Hematopoietic multipotent progenitor cell treated with erythropoietin and hydrocortisone succinate and interleukin-3 and kit ligand, for 8 days (in vitro differentiated cells): Measurements from ENCODE around the gene SUGCT.
"Not testable (repeated sequence)": the region's sequence is repeated elsewhere in the genome, so short reads cannot be mapped to it uniquely, and the experiment has no call there.

Experiments
- DNase-seq: peaks from one replicate; pipeline ENCODE4 v3.0.0-alpha.2; 2015

SUGCT gene

GRCh38 chr7:40331915-40332314, 197.1 kb downstream of the SUGCT start:
- DNase-seq = no peak

- DNase-seq = no peak
Observed at GRCh38 chr7:40332516-40332915, 197.7 kb downstream of the SUGCT start.

GRCh38 chr7:40341836-40342235, 207.0 kb downstream of the SUGCT start:
- DNase-seq = no peak

- no peak for DNase-seq
Observed at GRCh38 chr7:40346554-40346953, 211.7 kb downstream of the SUGCT start.

- no peak for DNase-seq
Observed at GRCh38 chr7:40348126-40348728, 213.4 kb downstream of the SUGCT start.

- no peak for DNase-seq
Observed at GRCh38 chr7:40350100-40350499, 215.3 kb downstream of the SUGCT start.

- DNase-seq = no peak
Observed at GRCh38 chr7:40354711-40355110, 219.9 kb downstream of the SUGCT start.

GRCh38 chr7:40356312-40356711, 221.5 kb downstream of the SUGCT start:
- DNase-seq = no peak

GRCh38 chr7:40356871-40357709, 222.3 kb downstream of the SUGCT start:
- DNase-seq = no peak

GRCh38 chr7:40369641-40370277, 235.0 kb downstream of the SUGCT start:
- DNase-seq = no peak

- DNase-seq = no peak
Observed at GRCh38 chr7:40371806-40372440, 237.1 kb downstream of the SUGCT start.

GRCh38 chr7:40374575-40374974, 239.8 kb downstream of the SUGCT start:
- DNase-seq = no peak

GRCh38 chr7:40380111-40380510, 245.3 kb downstream of the SUGCT start:
- DNase-seq = no peak

GRCh38 chr7:40382145-40382544, 247.3 kb downstream of the SUGCT start:
- no peak for DNase-seq

- DNase-seq = no peak
Observed at GRCh38 chr7:40393660-40394059, 258.9 kb downstream of the SUGCT start.

GRCh38 chr7:40394400-40394799, 259.6 kb downstream of the SUGCT start:
- no peak for DNase-seq

- DNase-seq = no peak
Observed at GRCh38 chr7:40400525-40400924, 265.7 kb downstream of the SUGCT start.

GRCh38 chr7:40401406-40401805, 266.6 kb downstream of the SUGCT start:
- no peak for DNase-seq

- DNase-seq = no peak
Observed at GRCh38 chr7:40402661-40403060, 267.9 kb downstream of the SUGCT start.

GRCh38 chr7:40403703-40404476, 269.1 kb downstream of the SUGCT start:
- DNase-seq = no peak

GRCh38 chr7:40405991-40406390, 271.2 kb downstream of the SUGCT start:
- no peak for DNase-seq

GRCh38 chr7:40412323-40412722, 277.5 kb downstream of the SUGCT start:
- DNase-seq = no peak

- DNase-seq = not testable (repeated sequence)
Observed at GRCh38 chr7:40414704-40415103, 279.9 kb downstream of the SUGCT start.
